GM08714 (cell line): ENCODE measurements around the gene B4GALT6.

Experiments
- H3K4me3 ChIP-seq: fragments of 200-500 bp; sonication (Bioruptor generic); 2 replicates; pipeline ENCODE4 v1.5.1; 2014; ENCODE audit warnings: mild to moderate bottlenecking, low read length, inconsistent platforms
- ZNF274 ChIP-seq: IDR thresholded peaks from 2 replicates; pipeline ENCODE4 v1.6.1; 2012; ENCODE audit warnings: mild to moderate bottlenecking, low read depth, low read length

Gene B4GALT6

DNA sequence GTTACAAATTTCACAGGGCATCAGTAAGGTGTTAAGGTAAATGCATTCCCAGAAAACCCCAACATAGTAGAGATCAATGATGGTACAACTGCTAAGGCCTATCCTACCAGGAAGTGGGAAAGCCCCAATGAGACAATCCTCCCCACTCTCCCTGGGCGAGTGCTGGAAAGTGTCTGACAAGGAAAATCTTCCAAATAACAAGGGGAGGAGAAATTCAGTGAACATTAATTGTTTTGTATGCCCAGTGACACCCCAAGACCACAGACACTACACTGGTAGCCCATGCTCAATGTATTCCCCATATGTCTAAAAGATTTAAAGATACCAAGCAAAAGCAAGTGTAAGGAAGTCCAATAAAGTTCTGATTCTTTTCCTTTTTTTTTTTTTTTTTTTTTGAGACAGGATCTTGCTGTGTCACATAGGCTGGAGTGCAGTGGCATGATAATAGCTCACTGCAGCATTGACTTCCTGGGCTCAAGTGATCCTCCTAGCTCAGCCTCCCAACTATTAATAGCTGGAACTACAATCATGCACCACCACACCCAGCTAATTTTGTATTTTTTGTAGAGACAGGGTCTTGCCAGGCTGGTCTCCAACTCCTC lies 24.7 kb downstream of the B4GALT6 start:
- peak overlapping the region; percentile 35; the same call in 1 of the 2 replicates for H3K4me3 ChIP-seq
- no peak for TF ChIP-seq ZNF274

DNA sequence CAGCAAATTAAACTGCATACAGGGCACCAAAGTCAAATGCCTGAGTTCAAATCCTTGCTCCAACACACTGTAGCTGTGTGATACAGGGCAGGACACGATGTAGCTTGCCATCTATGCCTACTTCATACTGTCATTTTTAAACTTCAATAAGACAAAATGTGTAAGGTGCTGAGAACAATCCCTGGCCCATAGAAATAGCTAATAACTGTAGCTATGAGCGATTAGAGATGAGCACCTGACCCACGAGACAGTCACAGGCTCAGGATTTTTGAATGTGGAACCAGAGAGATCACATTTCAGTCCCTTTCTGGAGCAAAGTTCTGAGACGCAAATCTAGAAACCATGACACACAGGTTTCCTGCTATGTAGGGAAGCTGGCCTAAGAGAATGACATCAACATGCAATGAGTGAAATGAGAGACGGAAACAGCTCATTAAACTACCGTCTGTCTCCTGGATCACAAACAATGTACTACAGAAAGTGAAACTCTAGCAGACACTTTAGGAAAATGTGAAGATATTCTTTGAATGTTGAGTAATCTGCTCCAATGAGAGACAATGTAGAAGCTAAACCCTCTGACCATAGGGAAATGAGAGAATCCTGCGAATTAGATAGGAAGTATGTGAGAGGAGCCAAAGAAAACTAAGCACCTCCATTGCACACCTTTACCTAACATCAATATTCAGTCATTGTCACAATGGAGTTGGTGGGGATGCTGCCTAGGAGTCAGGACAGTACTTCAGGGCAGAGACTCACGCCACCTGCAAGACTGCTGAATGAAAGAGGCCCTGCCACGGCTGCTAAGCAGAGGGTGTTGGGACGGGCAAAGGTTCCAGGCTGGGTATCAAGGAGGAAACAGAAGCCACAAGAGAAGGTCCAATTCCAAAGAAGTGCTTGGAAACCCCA lies 25.5 kb downstream of the B4GALT6 start:
- H3K4me3 ChIP-seq = peak overlapping the region; percentile 51; the same call in 1 of the 2 replicates
- no peak for TF ChIP-seq ZNF274

DNA sequence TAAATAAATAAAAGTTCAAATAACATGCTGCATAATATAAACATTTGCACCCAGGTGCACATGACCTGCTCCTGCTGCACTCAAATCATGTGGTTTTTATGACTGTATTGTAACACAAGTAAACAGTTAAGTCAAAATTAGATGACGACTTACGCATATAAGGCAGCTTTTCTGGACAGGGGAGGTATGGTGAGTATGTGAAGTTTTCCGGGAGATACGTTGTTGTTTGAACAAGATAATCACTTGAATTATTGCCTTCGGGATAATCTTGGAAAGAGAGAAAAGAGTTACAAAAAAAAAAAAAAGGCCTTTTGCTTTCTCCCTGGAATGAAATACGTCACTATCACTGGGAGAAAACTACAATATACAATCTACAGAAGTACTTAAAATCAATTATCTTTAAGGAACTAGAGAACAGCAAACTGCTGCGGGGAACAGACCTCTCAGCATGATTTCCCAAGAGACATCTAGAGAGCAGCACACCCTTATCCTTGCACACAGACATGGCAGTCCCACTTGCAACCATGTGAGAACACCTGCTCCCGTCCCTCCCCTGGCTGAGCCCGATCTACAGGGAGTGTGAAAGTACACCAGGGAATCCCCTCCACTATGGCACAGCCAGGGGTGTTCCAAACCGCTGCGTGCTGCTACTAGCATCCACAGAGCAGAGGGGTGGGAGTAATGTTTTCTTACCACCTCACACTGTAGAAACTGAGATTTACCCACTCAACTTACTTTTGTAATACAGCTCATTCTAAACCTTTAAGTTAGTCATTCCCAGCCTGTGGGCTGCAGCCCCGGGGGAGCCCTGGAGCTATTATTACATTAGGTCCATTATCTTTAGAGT lies 26.3 kb downstream of the B4GALT6 start:
- peak overlapping the region; percentile 51; the same call in 1 of the 2 replicates for H3K4me3 ChIP-seq
- no peak for TF ChIP-seq ZNF274

DNA sequence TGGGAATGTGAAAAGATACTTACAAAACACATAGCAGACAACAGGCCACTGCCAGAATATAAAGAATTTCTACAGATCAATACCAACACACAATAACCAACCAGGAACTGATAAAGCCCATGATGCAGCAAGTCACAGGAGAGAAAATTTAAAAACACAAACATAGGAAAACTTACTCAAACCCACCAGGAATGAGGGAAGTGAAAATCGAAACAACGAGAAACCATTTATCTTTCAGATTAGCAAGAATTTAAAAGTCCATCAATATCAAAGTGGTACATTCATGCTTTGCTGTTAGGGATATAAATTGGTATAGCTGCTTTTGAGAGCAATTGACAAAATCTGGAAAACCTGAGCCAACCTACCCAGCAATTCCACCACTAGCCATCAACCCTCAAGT lies 27.6 kb downstream of the B4GALT6 start:
- H3K4me3 ChIP-seq = no peak overlapping the region
- no peak for TF ChIP-seq ZNF274

DNA sequence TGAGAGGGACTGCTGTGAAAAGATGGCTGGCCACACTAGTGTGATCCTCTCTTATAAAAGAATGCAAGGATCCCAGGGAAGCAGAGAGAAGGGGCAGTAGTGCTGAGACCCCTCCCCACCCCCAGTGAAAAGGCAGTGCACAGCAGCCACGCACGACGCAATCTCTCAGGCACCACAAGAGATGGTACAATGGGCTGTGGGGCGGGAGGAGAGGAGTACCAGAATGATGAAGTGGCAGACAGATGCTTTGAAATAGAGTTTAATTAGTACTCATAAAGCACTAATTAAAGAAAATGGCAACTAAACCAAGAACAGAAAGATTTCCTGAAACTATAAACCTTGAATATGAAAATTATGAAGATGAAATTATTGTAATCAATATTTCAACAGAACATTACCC lies 29.0 kb downstream of the B4GALT6 start:
- TF ChIP-seq ZNF274 = no peak
- no peak overlapping the region for H3K4me3 ChIP-seq

DNA sequence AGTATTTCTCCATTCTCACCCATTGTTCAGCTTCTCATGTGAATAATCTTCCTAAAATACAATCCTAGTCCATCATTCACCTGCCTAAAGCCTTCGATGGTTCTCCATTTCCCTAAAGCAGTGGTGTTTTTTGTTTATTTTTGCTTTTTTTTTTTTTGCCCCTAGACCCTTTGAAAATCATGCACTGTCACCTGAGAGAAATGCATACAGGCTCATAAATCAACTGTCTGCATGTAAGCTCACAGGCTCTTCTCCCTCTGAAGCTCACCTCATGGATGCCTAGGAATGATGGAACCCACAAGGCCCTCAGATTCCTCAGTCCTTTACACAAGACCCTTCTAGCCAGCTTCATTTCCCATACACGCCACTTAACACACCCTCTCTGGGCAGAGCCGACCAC lies 31.5 kb downstream of the B4GALT6 start:
- TF ChIP-seq ZNF274 = no peak
- peak overlapping the region; percentile 29; the same call in 1 of the 2 replicates for H3K4me3 ChIP-seq

DNA sequence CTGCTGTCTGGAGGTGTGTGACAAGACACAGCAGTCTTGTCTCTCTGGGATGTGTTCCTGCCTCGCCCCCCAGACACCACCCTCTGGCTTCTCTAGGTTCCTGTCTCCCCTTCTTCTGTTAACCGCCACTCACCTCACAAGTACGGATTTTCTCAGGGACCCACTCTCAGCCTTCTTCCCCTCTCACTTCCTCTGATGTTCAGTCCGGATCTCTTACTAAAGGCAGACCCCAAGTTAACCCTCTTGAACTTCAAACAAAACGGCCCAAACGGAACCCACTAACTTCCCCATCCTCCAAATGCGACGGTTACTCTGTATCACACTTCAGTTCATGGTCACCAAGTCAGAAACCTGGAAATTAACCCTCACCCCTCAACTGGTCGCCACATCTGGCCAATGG lies 32.0 kb downstream of the B4GALT6 start:
- peak overlapping the region; percentile 29; the same call in 1 of the 2 replicates for H3K4me3 ChIP-seq
- TF ChIP-seq ZNF274 = no peak

DNA sequence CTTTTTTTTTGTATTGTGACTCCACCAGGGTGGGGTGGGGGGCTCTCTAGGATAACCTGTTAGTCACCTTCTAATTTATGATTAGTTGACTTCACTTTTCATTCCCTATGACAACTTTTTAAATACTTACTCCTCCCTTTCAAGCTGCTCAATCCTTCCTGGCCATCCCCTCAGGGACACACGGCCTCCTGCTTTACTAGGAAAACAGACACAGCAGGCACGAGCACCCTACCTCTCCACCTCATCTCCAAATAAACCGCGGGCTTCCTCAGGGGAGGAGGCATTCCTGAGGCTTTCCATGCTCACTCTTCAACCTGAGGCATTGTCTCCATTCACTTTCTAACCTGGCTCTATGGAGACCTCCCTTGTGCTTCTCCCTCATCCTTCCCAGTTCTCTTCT lies 33.0 kb downstream of the B4GALT6 start:
- no peak for TF ChIP-seq ZNF274
- H3K4me3 ChIP-seq = no peak overlapping the region

DNA sequence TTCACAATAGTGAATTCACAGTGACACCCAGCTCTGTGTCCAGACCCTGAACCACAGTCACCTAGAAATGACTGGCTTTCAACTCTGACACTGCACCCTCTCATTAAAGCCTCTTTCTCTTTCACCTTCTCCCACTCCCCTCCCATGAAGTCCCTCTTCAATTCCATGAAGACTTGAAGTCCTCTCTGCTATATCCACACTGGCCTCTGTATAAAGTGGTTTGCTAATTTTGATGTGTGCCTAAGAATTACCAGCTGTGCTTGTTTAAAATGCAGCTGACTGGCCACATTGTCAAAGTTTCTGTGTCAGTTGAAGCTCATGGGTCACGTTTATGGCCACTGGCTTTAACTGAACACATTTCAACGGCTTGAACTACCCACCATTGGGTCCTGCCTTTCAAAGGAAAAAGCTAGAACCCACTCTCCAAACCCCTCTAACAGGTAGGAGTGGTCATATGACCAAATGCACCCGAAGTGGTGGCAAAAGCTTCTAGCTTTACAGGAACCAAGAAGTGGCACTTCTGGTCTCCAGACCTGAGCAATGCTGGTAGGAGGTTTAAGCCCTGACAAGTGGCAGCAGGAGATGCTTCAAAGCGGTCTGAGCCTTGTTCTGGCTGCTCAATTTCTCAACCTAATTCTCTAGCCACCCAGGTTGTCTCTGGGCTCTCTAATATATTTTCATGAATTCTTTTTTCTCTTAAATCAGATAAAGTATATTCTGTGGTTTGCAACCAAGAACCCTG lies 34.2 kb downstream of the B4GALT6 start:
- peak overlapping the region; percentile 30; the same call in 1 of the 2 replicates for H3K4me3 ChIP-seq
- no peak for TF ChIP-seq ZNF274

DNA sequence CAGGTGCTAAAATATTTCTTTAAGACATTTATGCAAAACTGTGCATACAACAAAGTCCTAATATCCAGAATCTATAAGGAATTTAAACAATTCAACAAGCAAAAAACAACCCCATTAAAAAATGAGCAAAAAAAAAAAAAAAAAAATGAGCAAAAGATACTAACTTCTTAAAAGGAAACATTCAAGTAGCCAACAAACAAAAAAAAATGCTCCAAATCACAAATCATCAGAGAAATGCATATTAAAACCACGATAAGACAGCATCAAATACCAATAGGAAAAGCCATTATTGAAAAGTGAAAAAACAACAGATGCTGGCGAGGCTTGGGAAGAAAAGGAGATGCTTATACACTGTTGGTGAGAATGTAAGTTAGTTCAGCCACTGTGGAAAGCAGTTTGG lies 34.9 kb downstream of the B4GALT6 start:
- no peak for TF ChIP-seq ZNF274

DNA sequence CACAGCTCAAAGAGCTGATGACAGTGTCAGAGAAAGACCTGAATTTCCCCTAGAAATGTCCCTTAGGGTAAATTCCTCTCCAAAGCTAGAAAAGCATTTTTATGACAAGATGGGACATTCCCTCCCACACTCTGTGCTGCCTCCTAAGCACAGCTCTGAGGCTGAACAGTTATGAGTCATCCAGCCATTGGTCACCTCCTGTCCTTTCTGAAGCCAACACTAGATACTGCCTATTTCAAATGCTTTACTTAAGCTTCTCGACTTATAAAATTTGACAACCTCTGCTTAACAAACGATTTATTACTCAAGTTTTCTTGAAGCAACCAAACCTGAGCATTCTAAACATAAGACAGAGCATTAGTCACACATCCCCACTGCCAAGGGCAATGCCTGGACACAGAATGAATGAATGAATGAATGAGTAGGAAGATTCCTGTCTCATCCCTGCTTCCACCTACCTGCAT lies 35.4 kb downstream of the B4GALT6 start:
- 0 out of 2 replicates have a peak overlapping the region, but pooled peaks have one; percentile 37 for H3K4me3 ChIP-seq
- TF ChIP-seq ZNF274 = no peak

More for the DNA sequence above, 34.9 kb downstream of the B4GALT6 start:
- 0 out of 2 replicates have a peak overlapping the region, but pooled peaks have one; percentile 37 for H3K4me3 ChIP-seq

DNA sequence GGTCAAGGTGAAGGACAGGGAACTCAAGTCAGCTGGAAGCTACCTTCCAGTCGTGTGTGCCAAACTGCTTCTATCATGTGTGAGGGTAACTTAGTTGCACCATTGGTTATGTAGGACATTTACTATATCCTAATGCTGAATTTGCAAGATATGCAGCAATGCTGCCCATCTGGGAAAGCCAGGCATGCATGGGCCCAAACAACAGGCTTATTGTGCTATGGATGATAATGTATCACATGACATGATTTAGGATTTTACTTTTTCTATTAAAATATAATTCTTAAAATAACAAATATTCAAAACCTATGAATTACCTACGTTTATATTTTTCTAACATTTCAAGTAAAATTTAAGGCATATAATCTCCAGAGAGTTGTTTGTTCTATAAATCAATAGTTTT lies 35.9 kb downstream of the B4GALT6 start:
- no peak overlapping the region for H3K4me3 ChIP-seq
- TF ChIP-seq ZNF274 = no peak

DNA sequence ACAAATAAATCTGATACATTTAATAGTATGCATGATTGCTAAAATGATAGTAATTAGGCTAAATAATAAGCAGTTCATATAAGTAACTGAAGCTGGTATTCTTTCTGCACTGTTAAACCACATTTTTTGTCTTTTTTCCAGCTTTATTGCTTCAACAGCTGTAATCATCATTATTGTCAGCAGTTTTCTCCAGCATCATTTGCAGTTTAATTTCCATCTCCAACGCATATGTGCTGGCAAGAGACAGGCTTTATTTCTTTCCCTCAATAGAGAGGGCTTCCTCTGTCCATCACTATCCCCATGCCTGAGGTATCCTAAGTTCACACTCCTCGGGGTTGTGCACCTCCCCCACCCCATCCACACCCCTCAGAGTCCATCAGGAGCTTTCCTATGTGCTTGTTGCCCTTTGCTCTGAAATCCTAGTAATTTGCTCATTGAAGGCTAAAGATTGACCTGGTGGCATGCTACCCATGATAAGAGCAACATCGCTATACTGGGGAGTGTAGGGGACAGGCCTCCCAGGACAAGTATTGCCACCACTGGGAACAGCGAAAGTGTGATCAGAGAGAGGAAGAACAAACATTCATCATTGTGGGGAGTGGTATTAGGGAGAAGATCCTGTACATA lies 37.1 kb downstream of the B4GALT6 start:
- no peak overlapping the region; the same call in 1 of the 2 replicates for H3K4me3 ChIP-seq
- TF ChIP-seq ZNF274 = no peak
